K562 (cell line): ENCODE data around the gene FAM83F. TPM values are rescaled to one million over a fixed set of nuclear protein-coding genes. Genes with fewer than 3 reads are reported as not detected.

Experiments
- ASH1L ChIP-seq: fragments of 450-650 bp; IDR thresholded peaks from 2 replicates; pipeline ENCODE4 v1.6.1; 2018; ENCODE audit warnings: borderline replicate concordance, mild to moderate bottlenecking, low read depth; ENCODE audit not compliant: partially characterized antibody
- ATF1 ChIP-seq, 2 experiments: fragments of 450-650 bp in 1 of 2; IDR thresholded peaks; 2 replicates each; pipeline ENCODE4 v1.6.1; 2016; ENCODE audit warnings: missing compliant biosample characterization in 1 of 2, missing genetic modification characterization in 1 of 2
- GATA2 ChIP-seq: sonication (generic); formaldehyde crosslinking; IDR thresholded peaks from 2 replicates; pipeline ENCODE4 v1.4.0; 2020; ENCODE audit warnings: mild to moderate bottlenecking, missing genetic modification reagents
- HMG20A ChIP-seq: fragments of 450-650 bp; formaldehyde crosslinking; conservative IDR thresholded peaks from 2 replicates; pipeline ENCODE4 v1.4.0; 2020; ENCODE audit warnings: mild to moderate bottlenecking, mixed read lengths
- HMG20B ChIP-seq: fragments of 250-450 bp; sonication (Bioruptor Pico); IDR thresholded peaks from 2 replicates; pipeline ENCODE4 v1.5.0; 2021; ENCODE audit warnings: mild to moderate bottlenecking
- LARP7 ChIP-seq: fragments of 450-650 bp; IDR thresholded peaks from 2 replicates; pipeline ENCODE4 v1.6.1; 2016
- MYNN ChIP-seq, 2 experiments: sonication (generic); formaldehyde crosslinking in 1 of 2; IDR thresholded peaks; 2 replicates each; pipeline versions ENCODE4 v1.5.0 to v1.6.1; 2016 to 2020; ENCODE audit warnings: antibody characterized with exemption in 1 of 2, missing genetic modification reagents in 1 of 2
- PHF21A ChIP-seq: fragments of 450-650 bp; IDR thresholded peaks from 2 replicates; pipeline ENCODE4 v1.6.1; 2017; ENCODE audit warnings: low read depth, borderline replicate concordance
- POLR2AphosphoS5 ChIP-seq: IDR thresholded peaks from 2 replicates; pipeline ENCODE4 v1.6.1; 2011; ENCODE audit warnings: mild to moderate bottlenecking, low read depth, low read length, moderate library complexity; ENCODE audit not compliant: control insufficient read depth, insufficient read depth
- ZBTB26 ChIP-seq: fragments of 450-650 bp; formaldehyde crosslinking; IDR thresholded peaks from 2 replicates; pipeline ENCODE4 v1.4.0; 2022; ENCODE audit warnings: missing genetic modification characterization
- ZBTB8A ChIP-seq: fragments of 450-650 bp; IDR thresholded peaks from 2 replicates; pipeline ENCODE4 v1.6.1; 2018; ENCODE audit warnings: mild to moderate bottlenecking, moderate library complexity; ENCODE audit not compliant: partially characterized antibody
- ZNF217 ChIP-seq: sonication (generic); formaldehyde crosslinking; IDR thresholded peaks from 2 replicates; pipeline ENCODE4 v1.8.0; 2022; ENCODE audit warnings: mild to moderate bottlenecking, missing genetic modification reagents
- ZNF395 ChIP-seq: fragments of 200-800 bp; sonication (Bioruptor generic); IDR thresholded peaks from 2 replicates; pipeline ENCODE4 v1.6.1; 2017; ENCODE audit warnings: missing genetic modification characterization, missing compliant biosample characterization
- ZNF778 ChIP-seq: fragments of 450-650 bp; formaldehyde crosslinking; IDR thresholded peaks from 2 replicates; pipeline ENCODE4 v1.4.0; 2020; ENCODE audit warnings: mild to moderate bottlenecking, moderate library complexity
- polyA plus RNA-seq, 8 experiments: library from polyadenylated mRNA; depleted of rRNA in 4 of 8; stranded (reverse) in 5 of 8; unstranded in 3 of 8; fragments of >200 nt; fragmentation: Nextera tagmentation in 2 of 8; fragmentation: Illumina TruSeq in 1 of 8; extraction: Ambion mirVana in 2 of 8; extraction: Trizol in 1 of 8; gene quantifications; 2 replicates each; pipeline versions ENCODE4 v1.2.1 to v1.2.3, GENCODE V29; 2011 to 2014; ENCODE audit warnings: inconsistent platforms in 1 of 8, missing spikeins in 1 of 8
- total RNA-seq, 7 experiments: library from RNA; depleted of rRNA in 6 of 7; stranded (reverse); fragments of >200 nt in 6 of 7; fragmentation: Illumina TruSeq in 2 of 7; extraction: Trizol in 2 of 7; gene quantifications; 2 replicates each; pipeline versions ENCODE4 v1.2.1 to v1.2.3, GENCODE V29; 2011 to 2021; ENCODE audit warnings: low replicate concordance in 1 of 7
- TF ChIP-seq, protein P1 (sequence below): sonication (generic); formaldehyde crosslinking; IDR thresholded peaks from 2 replicates; pipeline ENCODE4 v1.9.0; 2022; ENCODE audit warnings: mild to moderate bottlenecking, missing genetic modification reagents
- TF ChIP-seq, protein P2 (sequence below), 2 experiments: IDR thresholded peaks; 2 replicates each; pipeline ENCODE4 v1.6.1; 2011; ENCODE audit warnings: borderline replicate concordance in 1 of 2, control low read depth in 1 of 2, low read depth in 1 of 2, low read length in 1 of 2, mild to moderate bottlenecking in 1 of 2, mixed read lengths in 1 of 2, moderate library complexity in 1 of 2; ENCODE audit not compliant: insufficient read depth in 1 of 2, insufficient read length in 1 of 2, poor library complexity in 1 of 2, severe bottlenecking in 1 of 2; ENCODE audit errors: extremely low read depth in 1 of 2
- TF ChIP-seq, protein P3 (sequence below): fragments of 450-650 bp; formaldehyde crosslinking; conservative IDR thresholded peaks from 2 replicates; pipeline ENCODE4 v1.4.0; 2022; ENCODE audit warnings: mild to moderate bottlenecking, missing genetic modification characterization
- TF ChIP-seq, protein P4 (sequence below): sonication (generic); formaldehyde crosslinking; IDR thresholded peaks from 2 replicates; pipeline ENCODE4 v1.8.0; 2022; ENCODE audit warnings: mild to moderate bottlenecking, missing genetic modification reagents, borderline replicate concordance

The FAM83F gene
- total and polyA plus RNA-seq, 9 of the 15 experiments (the other 6 are each of a cell fraction or from before 2014, with no cell fraction given): under 0.01 to 0.13 (median 0.04) TPM; not detected in 1

GRCh38 chr22:39959640-39960447 lies 34.9 kb upstream of the FAM83F start, which contains the start of gene TMA7B (continued):
- TF ChIP-seq POLR2AphosphoS5 (no peak), LARP7 (no peak), HMG20B (CRISPR knock-in tag) (no peak), ATF1 (CRISPR knock-in tag; IDR thresholded peaks at IDR 0.05) (no peak), ATF1 (tag; IDR thresholded peaks at IDR 0.05) (no peak), HMG20A (no peak), ZBTB26 (CRISPR knock-in tag) (no peak), ZNF778 (no peak), ZNF395 (peak; percentile 68; the same call in 1 of the 2 replicates), GATA2 (CRISPR knock-in tag) (no peak), ASH1L (no peak), MYNN (IDR thresholded peaks at IDR 0.05) (no peak), MYNN (CRISPR knock-in tag; IDR thresholded peaks at IDR 0.05) (no peak), PHF21A (no peak), ZNF217 (no peak), ZBTB8A (no peak)
- TF ChIP-seq, protein P1, sequence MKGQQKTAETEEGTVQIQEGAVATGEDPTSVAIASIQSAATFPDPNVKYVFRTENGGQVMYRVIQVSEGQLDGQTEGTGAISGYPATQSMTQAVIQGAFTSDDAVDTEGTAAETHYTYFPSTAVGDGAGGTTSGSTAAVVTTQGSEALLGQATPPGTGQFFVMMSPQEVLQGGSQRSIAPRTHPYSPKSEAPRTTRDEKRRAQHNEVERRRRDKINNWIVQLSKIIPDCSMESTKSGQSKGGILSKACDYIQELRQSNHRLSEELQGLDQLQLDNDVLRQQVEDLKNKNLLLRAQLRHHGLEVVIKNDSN (CRISPR knock-in tag): no peak
- TF ChIP-seq, protein P2, sequence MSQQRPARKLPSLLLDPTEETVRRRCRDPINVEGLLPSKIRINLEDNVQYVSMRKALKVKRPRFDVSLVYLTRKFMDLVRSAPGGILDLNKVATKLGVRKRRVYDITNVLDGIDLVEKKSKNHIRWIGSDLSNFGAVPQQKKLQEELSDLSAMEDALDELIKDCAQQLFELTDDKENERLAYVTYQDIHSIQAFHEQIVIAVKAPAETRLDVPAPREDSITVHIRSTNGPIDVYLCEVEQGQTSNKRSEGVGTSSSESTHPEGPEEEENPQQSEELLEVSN (IDR thresholded peaks at IDR 0.05; ENCODE audit: borderline replicate concordance in 1 of 2, extremely low read depth in 1 of 2, insufficient read depth in 1 of 2, insufficient read length in 1 of 2, low read depth in 1 of 2, low read length in 1 of 2, poor library complexity in 1 of 2, severe bottlenecking in 1 of 2): peak; percentile 47 to 92
- TF ChIP-seq, protein P3, sequence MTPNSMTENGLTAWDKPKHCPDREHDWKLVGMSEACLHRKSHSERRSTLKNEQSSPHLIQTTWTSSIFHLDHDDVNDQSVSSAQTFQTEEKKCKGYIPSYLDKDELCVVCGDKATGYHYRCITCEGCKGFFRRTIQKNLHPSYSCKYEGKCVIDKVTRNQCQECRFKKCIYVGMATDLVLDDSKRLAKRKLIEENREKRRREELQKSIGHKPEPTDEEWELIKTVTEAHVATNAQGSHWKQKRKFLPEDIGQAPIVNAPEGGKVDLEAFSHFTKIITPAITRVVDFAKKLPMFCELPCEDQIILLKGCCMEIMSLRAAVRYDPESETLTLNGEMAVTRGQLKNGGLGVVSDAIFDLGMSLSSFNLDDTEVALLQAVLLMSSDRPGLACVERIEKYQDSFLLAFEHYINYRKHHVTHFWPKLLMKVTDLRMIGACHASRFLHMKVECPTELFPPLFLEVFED (CRISPR knock-in tag): no peak
- TF ChIP-seq, protein P4, sequence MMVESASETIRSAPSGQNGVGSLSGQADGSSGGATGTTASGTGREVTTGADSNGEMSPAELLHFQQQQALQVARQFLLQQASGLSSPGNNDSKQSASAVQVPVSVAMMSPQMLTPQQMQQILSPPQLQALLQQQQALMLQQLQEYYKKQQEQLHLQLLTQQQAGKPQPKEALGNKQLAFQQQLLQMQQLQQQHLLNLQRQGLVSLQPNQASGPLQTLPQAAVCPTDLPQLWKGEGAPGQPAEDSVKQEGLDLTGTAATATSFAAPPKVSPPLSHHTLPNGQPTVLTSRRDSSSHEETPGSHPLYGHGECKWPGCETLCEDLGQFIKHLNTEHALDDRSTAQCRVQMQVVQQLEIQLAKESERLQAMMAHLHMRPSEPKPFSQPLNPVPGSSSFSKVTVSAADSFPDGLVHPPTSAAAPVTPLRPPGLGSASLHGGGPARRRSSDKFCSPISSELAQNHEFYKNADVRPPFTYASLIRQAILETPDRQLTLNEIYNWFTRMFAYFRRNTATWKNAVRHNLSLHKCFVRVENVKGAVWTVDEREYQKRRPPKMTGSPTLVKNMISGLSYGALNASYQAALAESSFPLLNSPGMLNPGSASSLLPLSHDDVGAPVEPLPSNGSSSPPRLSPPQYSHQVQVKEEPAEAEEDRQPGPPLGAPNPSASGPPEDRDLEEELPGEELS (CRISPR knock-in tag): no peak
